Right atrium auricular region (tissue), 2 donors: ENCODE measurements around the gene BTN2A1. TPM values are rescaled to one million over a fixed set of nuclear protein-coding genes. Genes with fewer than 3 reads are reported as not detected.

Experiments used
- DNase-seq: peaks from one replicate; pipeline ENCODE4 v3.0.0-alpha.2; 2019; ENCODE audit warnings: low spot score
- H3K27ac ChIP-seq, 2 donors: fragments of 200-600 bp; sonication (generic); 1 replicate in 1 of 2; 2 replicates in 1 of 2; pipeline ENCODE4 v1.5.1; 2016 to 2019
- H3K27me3 ChIP-seq, 2 donors: fragments of 200-600 bp; sonication (generic); one replicate each; pipeline versions ENCODE4 v1.5.1 to v1.6.0; 2017 to 2019
- H3K36me3 ChIP-seq: fragments of 200-600 bp; sonication (generic); one replicate; pipeline ENCODE4 v1.5.1; 2016
- H3K4me1 ChIP-seq, 2 donors: fragments of 200-600 bp; sonication (generic); one replicate each; pipeline versions ENCODE4 v1.5.1 to v1.6.0; 2017 to 2019
- H3K4me3 ChIP-seq, 2 donors: fragments of 200-600 bp; sonication (generic); 1 replicate in 1 of 2; 2 replicates in 1 of 2; pipeline ENCODE4 v1.5.1; 2017 to 2019; ENCODE audit warnings: mild to moderate bottlenecking in 1 of 2, moderate library complexity in 1 of 2
- H3K9me3 ChIP-seq, 2 donors: fragments of 200-600 bp; sonication (generic); one replicate each; pipeline ENCODE4 v1.5.1; 2019
- CTCF ChIP-seq, 2 donors: fragments of 200-600 bp; sonication (generic); IDR thresholded peaks; one replicate each; pipeline ENCODE4 v1.5.1; 2019; ENCODE audit warnings: antibody characterized with exemption in 2 of 2
- total RNA-seq, 2 donors: library from RNA; depleted of rRNA; stranded (reverse); fragments of >200 nt; gene quantifications; one replicate each; pipeline ENCODE4 v1.1.0, GENCODE V29; 2016

The BTN2A1 gene
- total RNA-seq, 2 donors from 2014 or later, result 7.6 to 13.9 TPM

GRCh38 chr6:26468829-26469228, 11.1 kb downstream of the BTN2A1 start:
- DNase-seq, result no peak
- Histone ChIP-seq H3K36me3 (peaks cover 56% of the 10 kb centered on the region), H3K27ac (no peak overlapping the region), H3K4me3 (no peak overlapping the region), H3K27me3 (no peaks in the 10 kb centered on the region), H3K9me3 (no peaks in the 10 kb centered on the region), H3K4me1 (no peaks in the 10 kb centered on the region)
- TF ChIP-seq CTCF (IDR thresholded peaks at IDR 0.05), result no peak

GRCh38 chr6:26470643-26471042, 12.9 kb downstream of the BTN2A1 start:
- Histone ChIP-seq H3K27ac (no peak overlapping the region), H3K9me3 (no peaks in the 10 kb centered on the region), H3K4me1 (peaks cover 0 to 11% of the 10 kb centered on the region in 2 donors), H3K4me3 (no peak overlapping the region), H3K27me3 (no peaks in the 10 kb centered on the region), H3K36me3 (peaks cover 38% of the 10 kb centered on the region)
- DNase-seq, result no peak
- no peak for TF ChIP-seq CTCF (IDR thresholded peaks at IDR 0.05)

GRCh38 chr6:26471970-26472369, 14.2 kb downstream of the BTN2A1 start:
- Histone ChIP-seq H3K27me3 (no peaks in the 10 kb centered on the region), H3K27ac (no peak overlapping the region), H3K9me3 (no peaks in the 10 kb centered on the region), H3K4me1 (peaks cover 0 to 11% of the 10 kb centered on the region in 2 donors), H3K4me3 (no peak overlapping the region), H3K36me3 (peaks cover 25% of the 10 kb centered on the region)
- DNase-seq, result no peak
- no peak for TF ChIP-seq CTCF (IDR thresholded peaks at IDR 0.05)

- no peak for TF ChIP-seq CTCF (IDR thresholded peaks at IDR 0.05)
- Histone ChIP-seq H3K4me1 (peaks cover 0 to 11% of the 10 kb centered on the region in 2 donors), H3K27me3 (no peaks in the 10 kb centered on the region), H3K4me3 (no peak overlapping the region), H3K9me3 (no peaks in the 10 kb centered on the region), H3K27ac (peak overlapping the region; percentile 88 to 95), H3K36me3 (peaks cover 18% of the 10 kb centered on the region)
- no peak for DNase-seq
Observed at GRCh38 chr6:26472549-26473290, 15.0 kb downstream of the BTN2A1 start.

GRCh38 chr6:26473429-26473757, 15.6 kb downstream of the BTN2A1 start:
- Histone ChIP-seq H3K9me3 (no peaks in the 10 kb centered on the region), H3K4me1 (peaks cover 0 to 11% of the 10 kb centered on the region in 2 donors), H3K27me3 (no peaks in the 10 kb centered on the region), H3K4me3 (peak overlapping the region; percentile 50 to 52), H3K27ac (peak overlapping the region; percentile 88 to 95), H3K36me3 (peaks cover 11% of the 10 kb centered on the region)
- TF ChIP-seq CTCF (IDR thresholded peaks at IDR 0.05), result no peak
- no peak for DNase-seq
